WERI-Rb-1 (cell line): ENCODE results near the gene SUPT20H.
"Not testable (repeated sequence)": the region's sequence is repeated elsewhere in the genome, so short reads cannot be mapped to it uniquely, and the experiment has no call there.

Source experiments
- DNase-seq: peaks from one replicate; pipeline ENCODE4 v3.0.0-alpha.2; 2020
- H3K27ac ChIP-seq: fragments of 250-450 bp; sonication (Bioruptor Pico); 2 replicates; pipeline ENCODE4 v1.5.1; 2020; ENCODE audit warnings: mild to moderate bottlenecking, moderate library complexity
- H3K27me3 ChIP-seq: fragments of 250-450 bp; sonication (Bioruptor Pico); 2 replicates; pipeline ENCODE4 v1.5.1; 2021; ENCODE audit warnings: mild to moderate bottlenecking, low read depth, moderate library complexity; ENCODE audit not compliant: insufficient read depth, severe bottlenecking
- H3K36me3 ChIP-seq: fragments of 250-450 bp; sonication (Bioruptor Pico); 2 replicates; pipeline ENCODE4 v1.5.1; 2020; ENCODE audit warnings: mild to moderate bottlenecking, moderate library complexity
- H3K4me3 ChIP-seq: 2 replicates; pipeline ENCODE4 v1.5.1; 2011; ENCODE audit warnings: low read depth, mild to moderate bottlenecking, control low read depth, low read length
- H3K9me3 ChIP-seq: fragments of 250-450 bp; sonication (Bioruptor Pico); 2 replicates; pipeline ENCODE4 v1.5.1; 2021; ENCODE audit warnings: mild to moderate bottlenecking, moderate library complexity; ENCODE audit not compliant: severe bottlenecking
- CTCF ChIP-seq: IDR thresholded peaks from 2 replicates; pipeline ENCODE4 v1.5.1; 2011; ENCODE audit warnings: low read depth, mild to moderate bottlenecking, control low read depth, inconsistent platforms, low read length

SUPT20H gene

DNA sequence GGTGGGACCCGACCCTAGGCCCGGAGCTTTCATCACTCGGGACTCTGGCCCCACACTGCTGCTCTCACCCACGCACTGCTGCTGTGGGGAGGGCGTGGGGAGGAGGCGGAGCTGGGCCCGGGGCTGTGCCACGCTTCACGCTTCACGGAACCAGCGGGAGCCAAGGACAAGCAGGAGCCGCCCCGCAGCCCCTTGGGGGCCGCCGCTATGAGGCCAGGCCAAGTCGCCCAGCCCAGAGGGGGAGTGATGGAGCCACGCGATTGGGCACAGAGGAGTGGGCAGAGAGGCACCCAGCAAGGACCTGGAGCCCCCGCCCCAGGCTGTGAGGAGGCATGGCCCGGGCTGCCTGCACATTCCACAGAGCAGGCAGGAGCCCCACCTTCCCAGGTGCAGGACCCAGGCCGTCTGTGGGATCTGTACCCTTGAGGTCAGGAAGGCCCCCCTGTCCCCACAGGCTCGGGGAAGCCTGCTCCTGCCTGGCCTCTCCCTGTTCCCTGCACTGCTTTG lies 10.2 kb upstream of the SUPT20H start:
- H3K4me3 ChIP-seq = no peak overlapping the region
- no peak overlapping the region for H3K27ac ChIP-seq
- H3K27me3 ChIP-seq = no peaks in the 10 kb centered on the region
- no peak for DNase-seq
- TF ChIP-seq CTCF = no peak
- H3K36me3 ChIP-seq = no peaks in the 10 kb centered on the region
- H3K9me3 ChIP-seq = no peaks in the 10 kb centered on the region

- Histone ChIP-seq H3K27ac (no peak overlapping the region), H3K9me3 (no peaks in the 10 kb centered on the region), H3K27me3 (no peaks in the 10 kb centered on the region), H3K4me3 (no peak overlapping the region), H3K36me3 (no peaks in the 10 kb centered on the region)
- TF ChIP-seq CTCF = no peak
- no peak for DNase-seq
These were observed 9.5 kb upstream of the SUPT20H start for GRCh38 chr13:37068962-37069361.

DNA sequence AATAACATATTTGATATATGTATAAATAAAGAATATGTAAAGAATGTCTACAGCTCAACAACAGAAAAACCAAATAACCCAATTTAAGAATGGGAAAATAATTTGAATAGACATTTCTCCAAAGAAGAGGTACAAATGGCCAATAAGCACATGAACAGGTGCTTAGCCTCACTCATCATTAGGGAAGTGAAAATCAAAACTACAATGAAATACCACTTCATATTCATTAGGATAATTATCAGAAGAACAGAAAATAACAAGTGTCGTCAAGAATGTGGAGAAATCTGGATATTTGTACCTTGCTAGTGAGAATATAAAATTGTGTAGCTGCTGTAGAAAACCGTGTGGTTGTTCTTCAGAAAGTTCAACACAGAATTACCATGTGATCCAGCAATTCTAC lies 8.4 kb upstream of the SUPT20H start:
- no peak overlapping the region for H3K4me3 ChIP-seq
- H3K9me3 ChIP-seq = no peaks in the 10 kb centered on the region
- H3K27me3 ChIP-seq = no peaks in the 10 kb centered on the region
- TF ChIP-seq CTCF = no peak
- no peaks in the 10 kb centered on the region for H3K36me3 ChIP-seq
- H3K27ac ChIP-seq = no peak overlapping the region
- no peak for DNase-seq

- no peak for TF ChIP-seq CTCF
- Histone ChIP-seq H3K27ac (no peak overlapping the region), H3K4me3 (no peak overlapping the region), H3K36me3 (no peaks in the 10 kb centered on the region), H3K9me3 (no peaks in the 10 kb centered on the region), H3K27me3 (no peaks in the 10 kb centered on the region)
- no peak for DNase-seq
These were observed 6.5 kb upstream of the SUPT20H start for GRCh38 chr13:37065890-37066526.

GRCh38 chr13:37059848-37060192 lies 332 bp upstream of the SUPT20H start:
- TF ChIP-seq CTCF = no peak
- Histone ChIP-seq H3K36me3 (no peaks in the 10 kb centered on the region), H3K27me3 (no peaks in the 10 kb centered on the region), H3K4me3 (peak overlapping the region; percentile 85), H3K27ac (no peak overlapping the region), H3K9me3 (no peaks in the 10 kb centered on the region)
- DNase-seq = no peak

DNA sequence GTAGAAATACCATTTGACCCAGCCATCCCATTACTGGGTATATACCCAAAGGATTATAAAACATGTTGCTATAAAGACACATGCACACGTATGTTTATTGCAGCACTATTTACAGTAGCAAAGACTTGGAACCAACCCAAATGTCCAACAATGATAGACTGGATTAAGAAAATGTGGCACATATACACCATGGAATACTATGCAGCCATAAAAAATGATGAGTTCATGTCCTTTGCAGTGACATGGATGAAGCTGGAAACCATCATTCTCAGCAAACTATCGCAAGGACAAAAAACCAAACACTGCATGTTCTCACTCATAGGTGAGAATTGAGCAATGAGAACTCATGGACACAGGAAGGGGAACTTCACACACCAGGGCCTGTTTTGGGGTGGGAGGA lies 3.3 kb downstream of the SUPT20H start:
- not testable (repeated sequence) for H3K4me3 ChIP-seq, H3K27me3 ChIP-seq, H3K36me3 ChIP-seq, H3K9me3 ChIP-seq, H3K27ac ChIP-seq, DNase-seq

DNA sequence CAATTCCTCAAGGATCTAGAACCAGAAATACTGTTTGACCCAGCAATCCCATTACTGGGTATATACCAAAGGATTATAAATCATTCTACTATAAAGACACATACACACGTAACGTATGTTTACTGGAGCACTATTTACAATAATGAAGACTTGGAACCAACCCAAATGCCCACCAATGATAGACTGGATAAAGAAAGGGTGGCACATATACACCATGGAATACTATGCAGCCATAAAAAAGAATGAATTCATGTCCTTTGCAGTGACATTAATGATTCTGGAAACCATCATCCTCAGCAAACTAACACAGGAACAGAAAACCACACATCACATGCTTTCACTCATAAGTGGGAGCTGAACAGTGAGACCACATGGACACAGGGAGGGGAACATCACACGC lies 6.4 kb downstream of the SUPT20H start:
- not testable (repeated sequence) for H3K4me3 ChIP-seq, H3K27ac ChIP-seq, H3K36me3 ChIP-seq, DNase-seq, H3K27me3 ChIP-seq, H3K9me3 ChIP-seq
